Neutrophil (primary cell): ENCODE data around the gene RRP9.

ENCODE experiments used
- H3K27ac ChIP-seq: fragments of 200-600 bp; sonication (generic); 2 replicates; pipeline ENCODE4 v1.5.1; 2016; ENCODE audit warnings: mild to moderate bottlenecking, moderate library complexity
- H3K27me3 ChIP-seq: fragments of 200-600 bp; sonication (generic); 2 replicates; pipeline ENCODE4 v1.6.0; 2016; ENCODE audit warnings: mild to moderate bottlenecking
- H3K36me3 ChIP-seq: fragments of 200-600 bp; sonication (generic); 2 replicates; pipeline ENCODE4 v1.5.1; 2017
- H3K4me1 ChIP-seq, 2 experiments: fragments of 200-600 bp in 1 of 2; sonication (generic) in 1 of 2; 1 replicate in 1 of 2; 2 replicates in 1 of 2; pipeline versions ENCODE4 v1.5.1 to v1.6.1; 2013 to 2016; ENCODE audit warnings: low read depth in 1 of 2, low read length in 1 of 2, mild to moderate bottlenecking in 1 of 2, moderate library complexity in 1 of 2; ENCODE audit not compliant: control insufficient read depth in 1 of 2, insufficient read depth in 1 of 2
- H3K4me3 ChIP-seq, 2 experiments: fragments of 200-600 bp in 1 of 2; sonication (generic) in 1 of 2; 1 replicate in 1 of 2; 2 replicates in 1 of 2; pipeline ENCODE4 v1.5.1; 2013 to 2016; ENCODE audit warnings: low read depth in 1 of 2, low read length in 1 of 2, mild to moderate bottlenecking in 1 of 2, moderate library complexity in 1 of 2
- H3K9me3 ChIP-seq: fragments of 200-600 bp; sonication (generic); 2 replicates; pipeline ENCODE4 v1.5.1; 2016
- TF ChIP-seq, protein P1 (sequence below): fragments of 200-600 bp; sonication (generic); IDR thresholded peaks from 2 replicates; pipeline ENCODE4 v1.5.1; 2016; ENCODE audit warnings: antibody characterized with exemption

RRP9 gene

DNA sequence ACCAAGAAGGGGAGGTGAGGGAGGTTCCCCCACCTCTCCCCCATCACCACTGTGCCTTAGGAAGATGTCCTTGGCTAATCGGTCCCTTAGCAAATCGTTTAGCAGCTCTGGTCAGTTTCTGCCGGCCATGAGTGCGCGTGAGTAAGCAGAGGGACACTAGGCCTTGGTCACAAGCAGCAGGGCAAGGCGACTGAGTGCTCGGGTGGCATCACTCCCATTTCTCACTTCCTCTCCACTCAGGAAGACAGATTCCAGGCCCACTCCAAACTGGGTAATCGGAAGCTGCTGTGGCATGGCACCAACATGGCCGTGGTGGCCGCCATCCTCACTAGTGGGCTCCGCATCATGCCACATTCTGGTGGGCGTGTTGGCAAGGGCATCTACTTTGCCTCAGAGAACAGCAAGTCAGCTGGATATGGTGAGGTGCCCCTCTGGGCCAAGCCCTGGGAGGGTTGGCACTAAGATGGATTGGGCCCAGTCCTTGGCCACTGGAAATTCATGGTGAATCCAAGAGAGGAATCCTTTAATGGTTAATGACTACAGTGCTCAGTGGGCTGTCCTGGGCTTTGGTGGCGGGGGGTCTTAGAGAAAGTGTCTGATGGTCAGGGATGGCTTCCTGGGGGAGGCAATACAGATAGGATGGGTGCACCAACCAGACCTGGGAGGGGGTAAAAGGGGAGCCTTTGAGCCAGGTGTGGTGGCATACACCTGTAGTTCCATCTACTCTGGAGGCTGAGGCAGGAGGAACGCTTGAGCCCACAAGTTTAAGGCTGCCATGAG, 4.4 kb upstream of the RRP9 start:
- Histone ChIP-seq H3K36me3 (no peaks in the 10 kb centered on the region), H3K27ac (no peak overlapping the region), H3K4me3 (no peak overlapping the region), H3K4me1 (peaks cover 14 to 20% of the 10 kb centered on the region in 2 experiments), H3K9me3 (no peaks in the 10 kb centered on the region), H3K27me3 (no peaks in the 10 kb centered on the region)
- TF ChIP-seq, protein P1, sequence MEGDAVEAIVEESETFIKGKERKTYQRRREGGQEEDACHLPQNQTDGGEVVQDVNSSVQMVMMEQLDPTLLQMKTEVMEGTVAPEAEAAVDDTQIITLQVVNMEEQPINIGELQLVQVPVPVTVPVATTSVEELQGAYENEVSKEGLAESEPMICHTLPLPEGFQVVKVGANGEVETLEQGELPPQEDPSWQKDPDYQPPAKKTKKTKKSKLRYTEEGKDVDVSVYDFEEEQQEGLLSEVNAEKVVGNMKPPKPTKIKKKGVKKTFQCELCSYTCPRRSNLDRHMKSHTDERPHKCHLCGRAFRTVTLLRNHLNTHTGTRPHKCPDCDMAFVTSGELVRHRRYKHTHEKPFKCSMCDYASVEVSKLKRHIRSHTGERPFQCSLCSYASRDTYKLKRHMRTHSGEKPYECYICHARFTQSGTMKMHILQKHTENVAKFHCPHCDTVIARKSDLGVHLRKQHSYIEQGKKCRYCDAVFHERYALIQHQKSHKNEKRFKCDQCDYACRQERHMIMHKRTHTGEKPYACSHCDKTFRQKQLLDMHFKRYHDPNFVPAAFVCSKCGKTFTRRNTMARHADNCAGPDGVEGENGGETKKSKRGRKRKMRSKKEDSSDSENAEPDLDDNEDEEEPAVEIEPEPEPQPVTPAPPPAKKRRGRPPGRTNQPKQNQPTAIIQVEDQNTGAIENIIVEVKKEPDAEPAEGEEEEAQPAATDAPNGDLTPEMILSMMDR = no peak

DNA sequence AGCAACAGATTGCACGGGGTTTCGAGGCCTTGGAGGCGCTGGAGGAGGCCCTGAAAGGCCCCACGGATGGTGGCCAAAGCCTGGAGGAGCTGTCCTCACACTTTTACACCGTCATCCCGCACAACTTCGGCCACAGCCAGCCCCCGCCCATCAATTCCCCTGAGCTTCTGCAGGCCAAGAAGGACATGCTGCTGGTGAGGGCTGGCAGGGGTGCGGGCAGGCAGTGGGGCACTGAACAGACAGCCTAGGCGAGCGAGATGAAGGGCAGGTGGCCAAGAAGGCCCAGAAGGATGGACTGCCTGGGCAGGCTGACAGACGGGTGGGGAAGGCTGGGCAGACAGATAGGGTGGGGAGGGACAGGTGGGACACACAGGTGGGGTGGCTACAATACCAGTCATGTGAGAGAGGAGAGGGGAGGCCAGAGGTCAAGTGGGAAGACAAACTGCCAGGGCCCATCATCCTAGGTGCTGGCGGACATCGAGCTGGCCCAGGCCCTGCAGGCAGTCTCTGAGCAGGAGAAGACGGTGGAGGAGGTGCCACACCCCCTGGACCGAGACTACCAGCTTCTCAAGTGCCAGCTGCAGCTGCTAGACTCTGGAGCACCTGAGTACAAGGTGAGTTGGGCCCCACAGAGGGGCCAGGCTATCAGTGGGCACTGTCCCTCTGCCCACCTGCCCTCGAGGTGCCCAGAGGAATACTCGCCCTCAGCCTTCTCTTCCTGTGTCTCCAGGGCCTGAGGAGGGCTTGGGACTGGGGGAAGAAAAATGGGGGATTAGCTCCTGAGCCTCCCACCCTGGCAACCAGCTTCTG, 3.5 kb upstream of the RRP9 start:
- Histone ChIP-seq H3K4me3 (no peak overlapping the region), H3K27me3 (no peaks in the 10 kb centered on the region), H3K4me1 (peaks cover 16 to 21% of the 10 kb centered on the region in 2 experiments), H3K36me3 (no peaks in the 10 kb centered on the region), H3K27ac (no peak overlapping the region), H3K9me3 (no peaks in the 10 kb centered on the region)
- TF ChIP-seq, protein P1 = no peak

DNA sequence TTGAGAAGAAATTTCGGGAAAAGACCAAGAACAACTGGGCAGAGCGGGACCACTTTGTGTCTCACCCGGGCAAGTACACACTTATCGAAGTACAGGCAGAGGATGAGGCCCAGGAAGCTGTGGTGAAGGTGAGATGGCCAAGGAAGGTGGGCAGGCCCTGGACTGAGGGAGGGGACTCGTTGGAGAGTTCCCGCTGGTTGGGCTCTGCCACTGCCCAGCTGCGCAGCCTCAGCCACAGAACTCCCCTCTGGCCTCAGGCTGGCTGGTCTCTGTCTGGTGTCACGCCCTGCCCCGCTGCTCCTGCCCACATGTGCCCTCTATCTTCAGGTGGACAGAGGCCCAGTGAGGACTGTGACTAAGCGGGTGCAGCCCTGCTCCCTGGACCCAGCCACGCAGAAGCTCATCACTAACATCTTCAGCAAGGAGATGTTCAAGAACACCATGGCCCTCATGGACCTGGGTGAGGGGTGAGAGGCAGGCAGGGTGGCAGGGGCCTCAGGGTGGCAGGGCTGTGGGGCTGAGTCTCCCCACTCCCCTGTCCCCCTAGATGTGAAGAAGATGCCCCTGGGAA, 2.8 kb upstream of the RRP9 start:
- H3K9me3 ChIP-seq = no peaks in the 10 kb centered on the region
- H3K4me1 ChIP-seq = peaks cover 16 to 21% of the 10 kb centered on the region in 2 experiments
- no peak overlapping the region for H3K27ac ChIP-seq
- no peaks in the 10 kb centered on the region for H3K36me3 ChIP-seq
- TF ChIP-seq, protein P1 = no peak
- H3K27me3 ChIP-seq = no peaks in the 10 kb centered on the region
- no peak overlapping the region for H3K4me3 ChIP-seq

DNA sequence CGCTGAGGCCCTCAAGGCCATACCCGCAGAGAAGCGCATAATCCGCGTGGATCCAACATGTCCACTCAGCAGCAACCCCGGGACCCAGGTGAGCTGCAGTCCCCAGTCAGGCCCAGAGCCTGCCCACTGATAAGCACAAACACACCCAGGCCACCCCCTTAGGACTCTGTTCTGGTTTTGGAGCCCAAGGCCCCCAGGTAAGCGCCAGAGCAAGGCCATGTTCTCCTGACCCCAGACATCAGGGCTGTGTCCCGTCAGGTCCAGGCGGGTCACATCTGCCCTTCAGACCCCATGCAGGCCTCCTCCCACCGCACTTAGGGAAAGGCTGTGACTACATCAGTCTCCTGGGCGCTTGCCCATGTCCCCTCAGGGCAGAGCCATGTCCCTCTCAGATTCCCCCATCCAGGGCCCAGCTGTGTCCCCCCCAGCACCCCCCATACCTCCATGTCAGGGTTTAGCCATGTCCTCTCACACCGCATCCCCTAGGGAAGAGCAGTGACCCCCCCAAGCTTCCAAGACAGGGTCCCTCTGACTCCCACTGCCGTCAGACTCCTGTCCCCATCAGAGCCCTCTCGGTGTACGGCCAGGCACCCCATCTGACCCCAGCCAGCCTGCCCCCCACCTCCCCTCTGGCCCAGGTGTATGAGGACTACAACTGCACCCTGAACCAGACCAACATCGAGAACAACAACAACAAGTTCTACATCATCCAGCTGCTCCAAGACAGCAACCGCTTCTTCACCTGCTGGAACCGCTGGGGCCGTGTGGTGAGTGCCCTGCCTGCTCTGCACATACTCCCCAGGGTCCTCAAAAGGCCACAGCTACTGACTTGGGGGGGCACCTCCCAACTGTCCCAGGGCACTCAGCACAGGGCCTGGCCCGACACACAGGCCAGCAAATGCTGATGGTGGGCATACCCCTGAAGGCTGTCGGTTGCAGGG, 2.0 kb upstream of the RRP9 start:
- Histone ChIP-seq H3K9me3 (no peaks in the 10 kb centered on the region), H3K27ac (no peak overlapping the region), H3K4me1 (peaks cover 16 to 21% of the 10 kb centered on the region in 2 experiments), H3K36me3 (no peaks in the 10 kb centered on the region), H3K4me3 (no peak overlapping the region), H3K27me3 (no peaks in the 10 kb centered on the region)
- TF ChIP-seq, protein P1 = no peak
